NCI-H1436 (cell line): Measurements from ENCODE around the gene MEA1.
"Not testable (repeated sequence)": the region's sequence is repeated elsewhere in the genome, so short reads cannot be mapped to it uniquely, and the experiment has no call there.

Source experiments
- DNase-seq: peaks from one replicate; lab custom pipeline; 2025; lab: John Stamatoyannopoulos, UW

The MEA1 gene

GRCh38 chr6:43009124-43009523 is 4.6 kb downstream of the MEA1 start:
- no peak for DNase-seq

GRCh38 chr6:43007126-43007525 is 6.6 kb downstream of the MEA1 start:
- no peak for DNase-seq

- DNase-seq, result no peak
Observed at GRCh38 chr6:43006251-43006650, 7.5 kb downstream of the MEA1 start.

GRCh38 chr6:43005844-43006243 is 7.9 kb downstream of the MEA1 start:
- no peak for DNase-seq

- no peak for DNase-seq
Observed at GRCh38 chr6:43001843-43002242, 11.9 kb downstream of the MEA1 start.

- not testable (repeated sequence) for DNase-seq
Observed at GRCh38 chr6:42998205-42998604, 15.5 kb downstream of the MEA1 start.

- DNase-seq, result no peak
Observed at GRCh38 chr6:42996513-42996912, 17.2 kb downstream of the MEA1 start.

GRCh38 chr6:42993445-42993844 is 20.3 kb downstream of the MEA1 start:
- no peak for DNase-seq

GRCh38 chr6:42989923-42990322 is 23.8 kb downstream of the MEA1 start:
- no peak for DNase-seq

GRCh38 chr6:42988486-42989020 is 25.2 kb downstream of the MEA1 start:
- no peak for DNase-seq

GRCh38 chr6:42987533-42988451 is 26.0 kb downstream of the MEA1 start:
- DNase-seq, result no peak

- no peak for DNase-seq
Observed at GRCh38 chr6:42984924-42985475, 28.7 kb downstream of the MEA1 start.

- peak; percentile 98 for DNase-seq
Observed at GRCh38 chr6:42984001-42984923, 29.5 kb downstream of the MEA1 start, which contains the start of gene PPP2R5D. PPP2R5D (plus strand) TSS chr6:42984570; CDS start chr6:42984678, 108 bp downstream.

GRCh38 chr6:42981836-42982235 is 31.9 kb downstream of the MEA1 start:
- DNase-seq, result no peak

GRCh38 chr6:42979523-42980177 is 34.1 kb downstream of the MEA1 start:
- no peak for DNase-seq

- DNase-seq, result peak; percentile 86
Observed at GRCh38 chr6:42978839-42979522, 34.8 kb downstream of the MEA1 start, which contains the start of gene PEX6. PEX6 (minus strand) TSS chr6:42979181; CDS start chr6:42979150, 31 bp downstream.

- no peak for DNase-seq
Observed at GRCh38 chr6:42978487-42978838, 35.3 kb downstream of the MEA1 start.

GRCh38 chr6:42974919-42975505 is 38.7 kb downstream of the MEA1 start:
- DNase-seq, result peak; percentile 14

GRCh38 chr6:42973926-42974325 is 39.8 kb downstream of the MEA1 start:
- no peak for DNase-seq

- DNase-seq, result no peak
Observed at GRCh38 chr6:42971746-42972327, 41.9 kb downstream of the MEA1 start.
